GM12892 (cell line): Measurements from ENCODE around the gene WHAMM.

Experiments used
- POLR2A ChIP-seq: IDR thresholded peaks from 2 replicates; pipeline ENCODE4 v1.6.1; 2011; ENCODE audit warnings: low read depth, low read length, control low read depth
- TAF1 ChIP-seq: IDR thresholded peaks from 2 replicates; pipeline ENCODE4 v1.6.1; 2011; ENCODE audit warnings: low read depth, mild to moderate bottlenecking, control low read depth, low read length, borderline replicate concordance

DNA sequence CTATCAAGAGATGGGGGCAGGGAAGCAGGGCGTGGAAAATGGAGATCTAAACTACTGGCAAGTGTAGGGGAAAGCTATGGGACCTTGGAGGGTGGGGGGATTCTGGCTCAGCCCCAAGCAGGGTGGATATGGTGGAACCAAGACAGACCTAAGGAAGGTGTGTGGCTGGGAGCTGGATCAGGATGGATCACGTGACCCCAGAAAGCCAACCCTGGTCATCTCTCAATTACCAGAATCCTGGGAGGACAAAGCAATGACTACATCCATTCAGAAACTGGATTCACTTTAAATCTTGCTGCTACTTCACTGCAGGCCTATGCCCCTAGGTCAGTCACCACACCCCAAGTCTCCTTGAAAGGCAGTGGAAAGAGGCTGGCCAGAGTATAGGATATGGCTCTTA is 68.4 kb downstream of the WHAMM start:
- no peak for TF ChIP-seq TAF1
- TF ChIP-seq POLR2A = no peak
